ENCODE results near the gene LIMS2. TPM values are rescaled to one million over a fixed set of nuclear protein-coding genes. Genes with fewer than 3 reads are reported as not detected.

LIMS2 gene
- total RNA-seq, 1 donor from 2014 or later, result 3.8 TPM

DNA sequence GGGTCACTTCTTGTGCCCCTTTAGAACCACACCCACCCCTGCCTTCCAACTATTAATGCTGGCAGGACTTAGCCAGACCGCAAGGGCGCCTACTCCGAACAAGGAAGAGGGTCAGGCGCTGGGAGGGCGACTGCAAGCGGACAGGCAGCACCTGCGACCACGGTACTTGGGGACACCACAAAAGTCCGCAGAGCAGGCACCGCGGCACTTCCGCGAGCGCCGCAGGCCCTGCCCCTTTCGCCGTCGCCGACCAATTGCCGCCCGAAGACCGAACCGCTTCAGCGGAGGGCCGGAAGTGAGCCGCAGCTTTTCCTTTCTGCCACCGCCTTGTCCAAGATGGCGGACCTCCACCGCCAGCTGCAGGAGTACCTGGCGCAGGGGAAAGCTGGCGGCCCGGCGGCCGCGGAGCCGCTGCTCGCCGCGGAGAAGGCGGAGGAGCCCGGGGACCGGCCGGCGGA lies 25.9 kb upstream of the LIMS2 start, which contains the start of gene SFT2D3:
Gene SFT2D3 (plus strand): TSS at position 305 of the 458 bp plus-strand sequence. CDS start 32 bp downstream, at position 337.
- H3K4me1 Mint-ChIP-seq (ENCODE audit: unreplicated experiment), result peaks cover 19% of the 10 kb centered on the region

GRCh38 chr2:127700527-127701192 lies 25.3 kb upstream of the LIMS2 start:
- DNase-seq (ENCODE audit: low spot score), result peak; percentile 17
- Mint-ChIP-seq H3K27ac (ENCODE audit: unreplicated experiment) (peak overlapping the region; percentile 94), H3K36me3 (ENCODE audit: low read depth, unreplicated experiment) (peaks cover 17% of the 10 kb centered on the region), H3K4me1 (ENCODE audit: unreplicated experiment) (peaks cover 19% of the 10 kb centered on the region), H3K27me3 (ENCODE audit: unreplicated experiment) (peaks cover 15% of the 10 kb centered on the region), H3K4me3 (ENCODE audit: unreplicated experiment) (peak overlapping the region; percentile 91), H3K9me3 (ENCODE audit: unreplicated experiment) (no peaks in the 10 kb centered on the region)
- TF ChIP-seq, protein P1, sequence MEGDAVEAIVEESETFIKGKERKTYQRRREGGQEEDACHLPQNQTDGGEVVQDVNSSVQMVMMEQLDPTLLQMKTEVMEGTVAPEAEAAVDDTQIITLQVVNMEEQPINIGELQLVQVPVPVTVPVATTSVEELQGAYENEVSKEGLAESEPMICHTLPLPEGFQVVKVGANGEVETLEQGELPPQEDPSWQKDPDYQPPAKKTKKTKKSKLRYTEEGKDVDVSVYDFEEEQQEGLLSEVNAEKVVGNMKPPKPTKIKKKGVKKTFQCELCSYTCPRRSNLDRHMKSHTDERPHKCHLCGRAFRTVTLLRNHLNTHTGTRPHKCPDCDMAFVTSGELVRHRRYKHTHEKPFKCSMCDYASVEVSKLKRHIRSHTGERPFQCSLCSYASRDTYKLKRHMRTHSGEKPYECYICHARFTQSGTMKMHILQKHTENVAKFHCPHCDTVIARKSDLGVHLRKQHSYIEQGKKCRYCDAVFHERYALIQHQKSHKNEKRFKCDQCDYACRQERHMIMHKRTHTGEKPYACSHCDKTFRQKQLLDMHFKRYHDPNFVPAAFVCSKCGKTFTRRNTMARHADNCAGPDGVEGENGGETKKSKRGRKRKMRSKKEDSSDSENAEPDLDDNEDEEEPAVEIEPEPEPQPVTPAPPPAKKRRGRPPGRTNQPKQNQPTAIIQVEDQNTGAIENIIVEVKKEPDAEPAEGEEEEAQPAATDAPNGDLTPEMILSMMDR (IDR thresholded peaks at IDR 0.05; ENCODE audit: unreplicated experiment), result no peak

More for the DNA sequence above, 25.9 kb upstream of the LIMS2 start, which contains the start of gene SFT2D3:
- peaks cover 15% of the 10 kb centered on the region for H3K27me3 Mint-ChIP-seq (ENCODE audit: unreplicated experiment)
- peaks cover 17% of the 10 kb centered on the region for H3K36me3 Mint-ChIP-seq (ENCODE audit: low read depth, unreplicated experiment)
- peak within 1 kb of the TSS; percentile 91 for H3K4me3 Mint-ChIP-seq (ENCODE audit: unreplicated experiment)
- H3K9me3 Mint-ChIP-seq (ENCODE audit: unreplicated experiment), result no peaks in the 10 kb centered on the region
- TF ChIP-seq, protein P1 (IDR thresholded peaks at IDR 0.05; ENCODE audit: unreplicated experiment), result no peak
- H3K27ac Mint-ChIP-seq (ENCODE audit: unreplicated experiment), result peak within 1 kb of the TSS; percentile 94
- peak; percentile 85 for DNase-seq (ENCODE audit: low spot score)

DNA sequence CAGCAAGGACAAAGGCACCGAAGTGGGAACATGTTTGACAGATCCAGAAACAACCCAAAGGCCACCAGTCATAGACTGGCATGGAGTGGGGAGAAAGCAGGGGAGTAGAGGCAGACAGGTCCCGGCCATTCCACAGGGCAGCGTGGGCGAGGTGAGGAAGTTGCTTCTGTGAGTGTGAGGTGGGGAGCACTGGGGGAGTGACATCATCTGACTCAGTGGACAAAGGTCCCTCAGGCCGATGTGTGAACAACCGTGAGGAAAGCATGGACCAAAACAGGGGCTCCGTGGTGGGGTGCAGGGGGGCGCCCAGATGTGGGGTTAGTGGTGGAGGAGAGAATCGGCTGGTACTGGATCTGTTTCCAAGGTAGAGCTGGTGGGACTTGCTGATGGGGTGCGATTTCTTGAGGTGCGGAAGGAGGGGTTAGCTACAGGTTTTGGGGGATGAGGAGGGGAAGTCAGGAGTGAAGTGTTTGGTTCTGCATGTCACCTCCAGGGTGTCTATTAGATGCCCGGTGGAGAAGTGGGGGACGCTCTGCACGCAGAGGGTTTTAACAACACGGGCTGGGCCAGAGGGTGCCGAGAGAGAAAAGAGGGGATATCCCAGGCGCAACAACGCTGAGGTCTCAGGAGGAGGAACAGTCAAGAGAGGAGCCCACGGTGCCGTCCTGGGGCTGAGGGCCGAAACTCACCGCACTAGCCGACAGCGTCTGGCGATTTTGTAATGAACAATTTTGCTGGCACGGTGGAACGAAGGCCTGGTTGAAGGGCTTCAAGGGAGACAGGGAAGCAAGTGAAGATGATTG lies 23.4 kb upstream of the LIMS2 start:
- Mint-ChIP-seq H3K9me3 (ENCODE audit: unreplicated experiment) (no peaks in the 10 kb centered on the region), H3K27me3 (ENCODE audit: unreplicated experiment) (peaks cover 15% of the 10 kb centered on the region), H3K36me3 (ENCODE audit: low read depth, unreplicated experiment) (peaks cover 13% of the 10 kb centered on the region), H3K4me1 (ENCODE audit: unreplicated experiment) (peaks cover 19% of the 10 kb centered on the region), H3K4me3 (ENCODE audit: unreplicated experiment) (no peak overlapping the region), H3K27ac (ENCODE audit: unreplicated experiment) (peak overlapping the region; percentile 11)
- TF ChIP-seq, protein P1 (IDR thresholded peaks at IDR 0.05; ENCODE audit: unreplicated experiment), result no peak
- no peak for DNase-seq (ENCODE audit: low spot score)

- no peaks in the 10 kb centered on the region for H3K9me3 Mint-ChIP-seq (ENCODE audit: unreplicated experiment)
- peaks cover 14% of the 10 kb centered on the region for H3K27me3 Mint-ChIP-seq (ENCODE audit: unreplicated experiment)
- no peak for DNase-seq (ENCODE audit: low spot score)
- no peak overlapping the region for H3K4me3 Mint-ChIP-seq (ENCODE audit: unreplicated experiment)
- peaks cover 13% of the 10 kb centered on the region for H3K36me3 Mint-ChIP-seq (ENCODE audit: low read depth, unreplicated experiment)
- peaks cover 16% of the 10 kb centered on the region for H3K4me1 Mint-ChIP-seq (ENCODE audit: unreplicated experiment)
- TF ChIP-seq, protein P1 (IDR thresholded peaks at IDR 0.05; ENCODE audit: unreplicated experiment), result no peak
- no peak overlapping the region for H3K27ac Mint-ChIP-seq (ENCODE audit: unreplicated experiment)
Measured at GRCh38 chr2:127697482-127698180, 22.3 kb upstream of the LIMS2 start.
